GM18511 (cell line): ENCODE data around the gene METRN.

Experiments
- ATAC-seq: cut with Tn5 transposase; IDR thresholded peaks from one replicate; pipeline ENCODE4 v1.9.1; 2021; ENCODE audit warnings: mild to moderate bottlenecking, moderate library complexity; ENCODE audit not compliant: unreplicated experiment

Gene METRN

DNA sequence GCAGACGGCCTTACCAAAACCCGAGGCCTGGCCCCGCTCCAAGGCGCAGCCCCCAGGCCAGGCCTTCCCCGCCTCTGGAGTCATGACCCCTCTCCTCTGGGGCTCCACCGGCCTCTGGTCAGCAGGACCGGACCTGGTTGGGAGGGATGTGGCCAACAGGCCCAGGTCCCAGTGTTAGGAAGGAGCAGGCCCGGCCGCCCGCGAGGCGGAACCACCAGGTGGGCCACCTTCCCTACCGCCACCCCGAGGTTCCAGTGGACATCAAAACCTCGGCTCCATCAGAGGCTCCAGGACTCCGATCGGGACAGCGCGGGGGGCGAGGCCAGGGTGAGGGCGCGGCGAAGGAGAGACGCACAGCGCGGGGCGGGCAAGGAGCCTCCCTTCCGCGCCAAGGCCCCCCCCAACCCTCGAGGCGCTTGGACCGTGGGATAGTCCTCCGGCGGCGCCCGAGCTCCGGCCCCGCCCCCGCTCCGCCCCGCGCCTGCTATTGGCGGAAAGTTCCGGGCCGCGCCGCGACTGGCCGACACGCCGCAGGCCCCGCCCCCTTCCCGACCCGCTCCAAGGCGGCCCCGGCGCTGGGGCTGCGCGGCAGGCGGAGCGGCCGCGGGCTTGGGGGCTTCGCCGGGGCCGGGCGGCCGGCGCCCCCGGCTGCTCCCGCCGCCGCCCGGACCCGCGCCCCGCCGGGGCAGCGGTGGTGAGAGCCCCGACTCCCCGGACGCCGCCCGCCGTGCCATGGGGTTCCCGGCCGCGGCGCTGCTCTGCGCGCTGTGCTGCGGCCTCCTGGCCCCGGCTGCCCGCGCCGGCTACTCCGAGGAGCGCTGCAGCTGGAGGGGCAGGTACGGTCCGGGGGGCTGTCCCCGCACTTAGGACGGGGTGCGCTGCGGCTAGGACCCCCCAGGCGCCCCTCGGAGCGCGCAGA, at the start of gene METRN:
TSS of gene METRN (plus strand) at position 561 of the 919 bp plus-strand sequence. CDS start at position 733, 172 bp downstream.
- peak; percentile 79 for ATAC-seq

DNA sequence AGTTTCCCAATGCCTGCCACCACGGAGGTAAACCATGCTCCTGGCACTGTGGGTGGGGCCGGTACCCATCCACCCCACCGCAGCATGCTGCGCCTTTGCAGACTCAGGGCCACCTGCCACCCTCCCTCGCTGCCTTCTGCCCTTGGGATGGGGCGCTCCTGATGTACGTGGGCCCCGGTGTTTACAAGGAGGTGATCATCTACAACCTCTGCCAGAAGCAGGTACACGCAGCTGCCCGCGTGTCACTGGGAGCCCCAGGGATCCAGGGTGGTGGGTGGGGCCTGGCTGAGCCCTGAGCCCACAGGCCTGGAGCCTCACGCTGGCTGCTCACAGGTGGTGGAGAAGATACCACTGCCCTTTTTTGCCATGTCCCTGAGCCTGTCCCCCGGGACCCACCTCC, 48.3 kb upstream of the METRN start:
- ATAC-seq = no peak

DNA sequence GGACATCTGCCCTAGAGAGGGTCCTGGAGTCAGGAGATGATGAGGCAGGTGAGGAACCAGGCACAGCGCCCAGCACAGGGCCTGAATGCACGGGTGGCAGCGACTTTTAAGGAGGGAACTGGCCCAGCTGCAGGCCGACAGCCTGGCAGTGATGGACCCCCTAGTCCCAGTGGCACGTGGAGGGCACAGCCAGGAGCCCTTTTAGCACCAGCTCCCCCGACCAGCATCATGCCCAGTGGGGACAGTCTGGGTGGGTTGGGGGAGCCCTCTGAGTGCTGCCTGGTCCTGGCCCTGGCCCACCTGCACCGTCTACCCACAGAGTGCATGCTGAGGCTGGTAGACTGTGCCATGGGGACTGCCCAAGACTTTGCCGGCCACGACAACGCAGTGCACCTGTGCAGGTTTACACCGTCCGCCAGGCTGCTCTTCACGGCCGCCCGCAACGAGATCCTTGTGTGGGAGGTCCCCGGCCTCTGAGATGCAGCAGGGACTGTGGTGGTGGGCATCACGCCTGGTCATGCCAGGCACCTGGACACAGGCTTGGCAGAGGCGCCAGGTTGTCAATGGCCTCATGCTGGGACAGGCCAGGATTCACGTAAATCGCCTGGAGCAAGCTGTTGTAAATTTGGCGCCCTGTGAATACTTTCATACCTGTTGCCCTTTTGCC, 47.7 kb upstream of the METRN start:
- no peak for ATAC-seq

DNA sequence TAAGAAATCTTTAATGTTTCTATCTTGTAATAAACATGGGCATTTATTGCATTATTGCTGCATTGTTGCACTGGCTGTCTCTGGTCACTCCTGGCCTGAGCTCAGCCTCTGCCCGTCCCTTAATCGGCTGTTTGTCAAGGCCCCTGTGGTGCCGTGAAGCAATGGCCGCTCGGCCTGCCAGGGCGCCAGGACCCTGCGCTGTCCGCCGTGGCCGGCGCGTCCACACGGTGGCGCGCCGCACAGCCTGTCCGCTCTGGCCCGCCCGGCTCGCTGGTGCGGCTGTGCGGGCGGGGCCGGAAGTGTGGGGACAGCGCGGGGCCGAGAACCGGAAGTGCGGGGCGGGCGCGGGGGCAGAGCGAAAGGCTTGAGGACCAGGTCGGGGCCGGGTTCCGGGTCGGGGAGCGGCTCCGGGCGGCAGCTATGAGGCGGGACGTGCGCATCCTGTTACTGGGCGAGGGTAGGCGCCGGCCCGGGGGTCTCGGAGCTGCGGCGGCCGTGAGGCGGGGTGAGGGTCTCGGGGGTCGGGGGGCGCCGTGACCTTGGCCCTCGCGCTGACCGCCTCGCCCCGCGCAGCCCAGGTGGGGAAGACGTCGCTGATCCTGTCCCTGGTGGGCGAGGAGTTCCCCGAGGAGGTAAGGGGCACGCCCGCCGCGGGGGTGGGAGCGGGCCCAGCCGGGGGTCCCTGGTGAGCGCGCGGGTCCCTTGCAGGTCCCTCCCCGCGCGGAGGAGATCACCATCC, 47.0 kb upstream of the METRN start, which contains the start of gene RHOT2:
TSS of gene RHOT2 (plus strand) at position 353 of the 739 bp plus-strand sequence. CDS start at position 421, 68 bp downstream.
- ATAC-seq = peak; percentile 85

GRCh38 chr16:668519-669171, 46.3 kb upstream of the METRN start:
- ATAC-seq = no peak

DNA sequence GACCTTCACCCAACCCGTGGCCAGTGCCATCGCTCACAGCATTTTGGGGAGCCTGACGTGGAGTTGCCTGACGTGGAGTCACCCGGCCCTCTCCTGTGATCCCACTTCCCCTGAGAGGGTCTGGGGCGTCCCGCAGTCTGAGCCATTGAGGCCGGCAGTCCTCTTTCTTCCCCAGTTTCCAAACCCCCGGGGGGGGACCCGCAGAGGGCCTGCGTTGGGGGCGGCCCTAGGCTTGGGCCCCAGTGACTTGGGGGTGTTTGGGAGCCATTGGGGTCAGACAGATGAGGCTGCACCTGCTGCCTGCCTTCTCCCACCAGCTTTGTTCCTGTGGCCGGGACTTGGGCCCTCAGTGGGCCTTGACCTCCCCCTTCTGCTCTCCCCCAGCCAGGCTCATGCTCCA, 45.3 kb upstream of the METRN start:
- no peak for ATAC-seq

GRCh38 chr16:670485-671352, 44.2 kb upstream of the METRN start:
- ATAC-seq = no peak

- no peak for ATAC-seq
These were observed 43.4 kb upstream of the METRN start for GRCh38 chr16:671353-672131.

DNA sequence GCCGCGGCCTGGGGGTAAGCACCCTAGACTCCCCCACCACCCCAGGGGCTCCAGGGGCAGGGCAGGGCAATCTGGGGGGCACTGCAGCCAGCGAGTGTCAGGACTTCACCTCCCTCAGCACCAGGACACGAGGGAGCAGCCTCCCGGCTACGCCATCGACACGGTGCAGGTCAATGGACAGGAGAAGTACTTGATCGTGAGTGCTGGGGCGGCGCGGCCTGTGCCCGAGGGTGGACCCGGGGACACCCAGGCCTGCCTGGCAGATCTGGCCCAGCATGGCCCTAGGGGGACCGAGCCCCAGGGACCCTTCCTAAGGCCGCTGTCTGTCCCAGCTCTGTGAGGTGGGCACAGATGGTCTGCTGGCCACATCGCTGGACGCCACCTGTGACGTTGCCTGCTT, 42.5 kb upstream of the METRN start:
- no peak for ATAC-seq

- no peak for ATAC-seq
These were observed 42.1 kb upstream of the METRN start for GRCh38 chr16:672851-673250.

DNA sequence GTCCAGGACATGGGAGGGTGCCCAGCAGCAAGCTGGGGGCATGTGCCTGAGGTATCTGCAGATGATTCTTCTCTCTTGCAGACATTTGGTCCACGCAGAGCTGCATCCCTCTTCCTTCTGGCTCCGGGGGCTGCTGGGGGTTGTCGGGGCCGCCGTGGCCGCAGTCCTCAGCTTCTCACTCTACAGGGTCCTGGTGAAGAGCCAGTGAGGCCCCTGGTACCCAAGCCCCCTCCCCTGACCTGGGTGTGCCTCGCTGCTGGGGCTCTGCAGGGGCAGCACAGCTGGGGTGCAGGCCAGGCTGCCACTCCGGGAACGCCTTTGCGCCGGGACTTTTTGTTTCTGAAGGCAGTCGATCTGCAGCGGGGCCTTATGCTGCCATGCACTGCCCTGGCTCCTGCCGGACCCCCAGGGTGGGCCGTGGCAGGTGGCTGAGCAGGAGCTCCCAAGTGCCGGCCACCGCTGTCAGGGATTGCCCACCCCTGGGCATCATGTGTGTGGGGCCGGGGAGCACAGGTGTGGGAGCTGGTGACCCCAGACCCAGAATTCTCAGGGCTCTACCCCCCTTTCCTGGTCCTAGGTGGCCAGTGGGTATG, 41.4 kb upstream of the METRN start:
- ATAC-seq = no peak

DNA sequence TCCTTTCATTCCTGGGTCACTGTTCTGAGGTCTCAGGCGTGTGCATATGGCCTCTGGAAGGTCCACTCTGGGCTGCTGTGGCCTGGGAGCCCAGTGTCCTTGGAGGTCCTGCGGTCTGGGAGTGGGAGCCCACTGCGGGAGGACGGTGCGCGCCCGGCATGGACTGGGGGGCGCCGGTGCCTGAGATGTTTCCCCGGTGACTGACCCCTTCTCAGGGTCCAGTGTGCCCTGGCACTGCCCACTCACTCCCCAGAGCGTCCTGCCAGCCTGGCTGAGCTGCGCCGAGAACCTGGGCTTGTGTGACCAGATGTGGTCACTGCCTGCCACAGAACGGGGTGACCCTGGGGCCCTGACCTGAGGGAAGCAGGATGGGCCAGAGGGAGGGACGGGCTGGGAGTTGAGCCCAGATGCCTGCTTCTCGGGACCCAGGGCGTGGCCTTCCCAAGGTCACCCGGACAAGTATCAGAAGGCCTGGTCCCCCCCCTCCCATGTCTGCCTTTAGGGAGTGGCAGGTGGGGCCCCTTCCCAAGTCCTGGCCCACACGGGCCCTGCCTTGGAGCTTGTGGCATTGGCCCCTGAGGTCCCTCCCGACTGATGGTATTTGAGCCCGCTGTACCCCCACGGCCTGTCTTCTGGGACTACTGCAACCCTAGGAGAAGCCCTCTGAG, 40.6 kb upstream of the METRN start:
- no peak for ATAC-seq

GRCh38 chr16:674968-675883, 39.7 kb upstream of the METRN start, which contains the start of gene RHBDL1:
Gene RHBDL1, plus strand, starts transcription at chr16:675671. Its CDS starts 120 bp downstream, at chr16:675791.
- no peak for ATAC-seq

- no peak for ATAC-seq
These were observed 38.9 kb upstream of the METRN start for GRCh38 chr16:675884-676564.

DNA sequence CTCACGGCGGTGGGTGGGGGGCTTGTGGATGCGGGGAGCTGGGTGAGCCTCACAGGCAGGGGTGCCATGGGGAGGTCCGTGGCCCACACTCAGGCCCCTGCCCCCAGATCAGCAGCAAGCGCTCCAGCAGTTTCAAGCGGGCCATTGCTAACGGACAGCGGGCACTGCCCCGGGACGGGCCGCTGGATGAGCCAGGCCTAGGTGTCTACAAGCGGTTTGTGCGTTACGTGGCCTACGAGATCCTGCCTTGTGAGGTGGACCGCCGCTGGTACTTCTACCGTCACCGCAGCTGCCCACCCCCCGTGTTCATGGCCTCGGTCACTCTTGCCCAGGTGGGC, 38.4 kb upstream of the METRN start:
- ATAC-seq = no peak

DNA sequence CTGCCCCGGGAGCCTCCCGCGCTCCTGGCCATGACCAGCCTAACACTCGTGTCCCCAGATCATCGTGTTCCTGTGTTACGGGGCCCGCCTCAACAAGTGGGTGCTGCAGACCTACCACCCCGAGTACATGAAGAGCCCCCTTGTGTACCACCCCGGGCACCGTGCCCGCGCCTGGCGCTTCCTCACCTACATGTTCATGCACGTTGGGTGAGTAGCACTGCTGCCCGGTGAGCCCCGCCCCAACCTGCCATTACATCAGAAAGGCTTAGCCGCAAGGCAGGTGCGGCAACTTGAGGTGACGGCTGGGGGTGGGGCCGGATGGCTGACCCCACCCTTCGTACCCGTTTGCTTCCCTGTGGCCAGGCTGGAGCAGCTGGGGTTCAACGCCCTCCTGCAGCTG, 38.0 kb upstream of the METRN start:
- no peak for ATAC-seq
